ENCODE data around the gene CHST15.

DNA sequence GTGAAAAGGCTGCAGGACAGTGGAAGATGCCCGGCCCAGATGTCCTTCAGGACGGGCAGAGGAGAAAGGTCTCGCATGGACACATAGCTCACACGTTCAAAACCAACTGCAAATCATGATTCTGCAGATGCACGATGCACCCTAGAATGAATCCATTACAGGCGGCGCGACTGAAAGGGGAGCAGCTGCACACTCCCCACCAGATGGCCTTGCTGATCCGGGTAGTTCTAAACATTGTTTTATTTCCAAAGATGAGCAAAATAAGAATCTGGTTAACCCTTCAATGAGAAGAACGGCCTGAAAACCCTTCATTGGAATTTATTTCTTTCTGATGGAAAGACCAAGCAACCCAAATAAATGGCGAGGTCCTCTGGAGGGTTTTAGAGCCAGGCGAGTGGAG, 33.8 kb downstream of the CHST15 start:
- TF ChIP-seq JUND (IDR thresholded peaks at IDR 0.05; ENCODE audit: low read length) (no peak), GABPA (IDR thresholded peaks at IDR 0.05; ENCODE audit: borderline replicate concordance, insufficient read depth, low read length) (no peak), TAF1 (IDR thresholded peaks at IDR 0.05; ENCODE audit: low read depth, low read length) (no peak), ZNF274 (IDR thresholded peaks at IDR 0.05; ENCODE audit: borderline replicate concordance, extremely low read depth, low read length) (no peak), CBX8 (IDR thresholded peaks at IDR 0.05; ENCODE audit: borderline replicate concordance, low read depth, low read length) (no peak), POLR2A (IDR thresholded peaks at IDR 0.05; ENCODE audit: control extremely low read depth in 1 of 2, low read depth in 2 of 2, low read length in 2 of 2) (no peak), JUN (IDR thresholded peaks at IDR 0.05; ENCODE audit: low read depth, low read length) (no peak)
